Stimulated activated CD4-positive, alpha-beta T cell treated with anti-CD3 and anti-CD28 coated beads, Interleukin-12 subunit alpha, Interleukin-12 subunit beta, amount 100 ng/mL, for 48 hours (primary cell): ENCODE results near the gene FRMD6.

Source experiments
- DNase-seq, 3 donors: peaks; one replicate each; pipeline ENCODE4 v3.0.0-alpha.2; 2020; ENCODE audit warnings: low read depth in 2 of 3, low spot score in 1 of 3

FRMD6 gene

GRCh38 chr14:51774209-51774608 is 122.5 kb downstream of the FRMD6 start:
- no peak for DNase-seq

- peak in 2 of 3 donors; percentile 17 to 27 for DNase-seq
These were observed 124.6 kb downstream of the FRMD6 start for GRCh38 chr14:51776102-51776894.

- DNase-seq: peak; percentile 55 to 78 (median 55)
These were observed 128.4 kb downstream of the FRMD6 start for GRCh38 chr14:51780006-51780692.
